Dendritic cell treated with granulocyte-macrophage colony-stimulating factor and Interleukin-4, amounts not matched to agents 40 ng/mL and 50 ng/mL, for 4 days (primary cell): ENCODE data around the gene AOPEP.
"Not testable (repeated sequence)": the region's sequence is repeated elsewhere in the genome, so short reads cannot be mapped to it uniquely, and the experiment has no call there.

ENCODE experiments used
- H3K27ac Mint-ChIP-seq: one replicate; pipeline ENCODE4 v1.8.0; 2022; ENCODE audit warnings: mild to moderate bottlenecking, mixed read lengths
- H3K27me3 Mint-ChIP-seq: one replicate; pipeline ENCODE4 v1.8.0; 2022; ENCODE audit warnings: mild to moderate bottlenecking, mixed read lengths
- H3K36me3 Mint-ChIP-seq: one replicate; pipeline ENCODE4 v1.8.0; 2022; ENCODE audit warnings: low read depth, mixed read lengths
- H3K4me1 Mint-ChIP-seq: one replicate; pipeline ENCODE4 v1.8.0; 2022; ENCODE audit warnings: low read depth, mixed read lengths
- H3K4me3 Mint-ChIP-seq: one replicate; pipeline ENCODE4 v1.8.0; 2022; ENCODE audit warnings: mild to moderate bottlenecking, moderate library complexity, mixed read lengths
- H3K9me3 Mint-ChIP-seq: one replicate; pipeline ENCODE4 v1.8.0; 2022; ENCODE audit warnings: mixed read lengths
- intact Hi-C: fragments of 100-400 bp; cut with micrococcal nuclease; formaldehyde crosslinking; loops from one replicate; pipeline ENCODE4 v1.15.0; 2022

The AOPEP gene

DNA sequence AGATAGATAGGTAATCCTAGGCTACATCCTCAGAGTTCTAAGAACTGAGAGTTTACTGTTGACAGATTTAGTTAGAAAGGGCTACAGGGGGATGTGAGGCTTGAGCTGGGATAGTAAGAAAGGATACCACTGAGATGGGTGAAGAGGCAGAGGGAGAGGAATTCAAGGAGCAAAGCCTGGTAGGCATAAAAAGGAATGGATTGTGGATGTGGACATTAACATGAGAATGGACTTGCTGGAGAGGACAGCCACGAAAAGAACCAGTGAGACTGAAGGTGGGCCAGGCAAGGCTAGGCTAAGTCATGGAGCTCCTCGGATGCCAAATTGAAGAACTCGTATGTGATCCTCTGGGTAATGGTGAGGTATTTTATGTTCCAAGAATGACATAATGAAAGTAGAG is 211.9 kb downstream of the AOPEP start:
- Mint-ChIP-seq H3K27me3 (no peaks in the 10 kb centered on the region), H3K4me3 (no peak overlapping the region), H3K27ac (no peak overlapping the region), H3K9me3 (no peaks in the 10 kb centered on the region), H3K36me3 (peaks cover 13% of the 10 kb centered on the region), H3K4me1 (peaks cover 15% of the 10 kb centered on the region)
- intact Hi-C loops: no loop called here

DNA sequence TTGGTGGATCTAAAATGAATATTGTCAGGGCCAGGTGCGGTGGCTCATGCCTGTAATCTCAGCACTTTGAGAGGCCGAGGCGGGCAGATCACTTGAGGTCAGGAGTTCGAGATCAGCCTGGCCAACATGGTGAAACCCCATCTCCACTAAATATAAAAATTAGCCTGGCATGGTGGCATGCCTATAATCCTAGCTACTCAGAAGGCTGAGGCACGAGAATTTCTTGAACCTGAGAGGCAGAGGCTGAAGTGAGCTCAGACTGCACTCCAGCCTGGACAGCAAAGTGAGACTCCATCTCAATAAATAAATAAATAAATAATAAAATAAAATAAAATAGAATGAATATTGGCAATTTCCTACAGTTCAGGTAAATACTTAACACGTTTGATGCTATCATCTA is 213.8 kb downstream of the AOPEP start:
- H3K4me1 Mint-ChIP-seq: peaks cover 15% of the 10 kb centered on the region
- H3K4me3 Mint-ChIP-seq, H3K9me3 Mint-ChIP-seq, H3K27ac Mint-ChIP-seq, intact Hi-C loops, H3K36me3 Mint-ChIP-seq, H3K27me3 Mint-ChIP-seq: not testable (repeated sequence)

DNA sequence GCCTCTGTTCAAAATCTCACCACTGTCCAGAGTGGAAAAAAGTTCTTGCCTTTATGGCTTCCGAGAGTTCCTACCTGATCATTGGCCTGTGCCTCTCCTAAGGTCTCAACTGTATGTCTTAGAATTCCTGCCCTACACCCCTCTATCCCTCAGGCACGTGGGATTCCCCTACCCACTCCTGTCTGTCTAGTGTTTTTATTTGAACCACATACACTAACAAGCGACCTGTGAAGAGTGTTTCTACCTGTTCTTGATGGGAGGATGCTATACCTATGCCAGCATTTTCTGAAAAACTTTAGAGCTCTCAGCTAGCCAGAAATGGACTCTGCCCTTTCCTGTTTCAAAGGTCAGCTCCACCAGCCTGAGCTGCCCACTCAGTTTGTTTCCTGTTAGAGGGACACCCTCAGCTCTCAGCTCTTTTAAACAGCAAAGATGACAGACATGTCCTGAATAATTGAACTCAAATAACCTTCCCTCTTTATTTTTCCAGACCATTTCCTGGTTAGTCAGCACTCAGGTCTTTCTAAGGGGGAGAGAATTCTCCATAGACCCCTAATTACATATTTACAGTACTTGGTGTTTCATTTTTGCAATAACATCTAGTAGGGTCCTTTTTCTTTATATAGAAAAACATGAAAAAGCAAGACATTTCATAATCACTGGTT is 214.8 kb downstream of the AOPEP start:
- no peaks in the 10 kb centered on the region for H3K27me3 Mint-ChIP-seq
- H3K4me3 Mint-ChIP-seq: no peak overlapping the region
- intact Hi-C loops: no loop called here
- H3K9me3 Mint-ChIP-seq: no peaks in the 10 kb centered on the region
- peaks cover 15% of the 10 kb centered on the region for H3K4me1 Mint-ChIP-seq
- H3K27ac Mint-ChIP-seq: no peak overlapping the region
- peaks cover 7% of the 10 kb centered on the region for H3K36me3 Mint-ChIP-seq

DNA sequence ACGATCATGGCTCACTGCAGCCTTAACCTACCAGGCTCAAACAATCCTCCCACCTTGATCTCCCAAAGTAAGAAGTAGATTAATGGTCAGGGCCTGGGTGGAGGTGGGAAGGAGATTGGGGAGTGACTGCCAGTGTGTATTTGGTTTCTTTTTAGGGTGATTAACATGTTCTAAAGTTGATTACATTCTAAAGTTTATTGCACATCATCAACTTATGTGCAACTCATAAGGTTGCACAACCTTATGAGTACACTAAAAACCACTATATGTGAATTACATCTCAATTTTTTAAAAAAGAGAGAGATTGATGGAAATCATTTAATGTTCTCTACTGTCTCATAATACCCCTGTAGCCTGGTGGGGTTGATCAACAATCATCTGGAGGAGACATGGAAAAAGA is 218.1 kb downstream of the AOPEP start:
- Mint-ChIP-seq H3K9me3 (no peaks in the 10 kb centered on the region), H3K4me3 (no peak overlapping the region), H3K27ac (no peak overlapping the region), H3K36me3 (no peaks in the 10 kb centered on the region), H3K27me3 (no peaks in the 10 kb centered on the region), H3K4me1 (peaks cover 6% of the 10 kb centered on the region)
- intact Hi-C loops: no loop called here

DNA sequence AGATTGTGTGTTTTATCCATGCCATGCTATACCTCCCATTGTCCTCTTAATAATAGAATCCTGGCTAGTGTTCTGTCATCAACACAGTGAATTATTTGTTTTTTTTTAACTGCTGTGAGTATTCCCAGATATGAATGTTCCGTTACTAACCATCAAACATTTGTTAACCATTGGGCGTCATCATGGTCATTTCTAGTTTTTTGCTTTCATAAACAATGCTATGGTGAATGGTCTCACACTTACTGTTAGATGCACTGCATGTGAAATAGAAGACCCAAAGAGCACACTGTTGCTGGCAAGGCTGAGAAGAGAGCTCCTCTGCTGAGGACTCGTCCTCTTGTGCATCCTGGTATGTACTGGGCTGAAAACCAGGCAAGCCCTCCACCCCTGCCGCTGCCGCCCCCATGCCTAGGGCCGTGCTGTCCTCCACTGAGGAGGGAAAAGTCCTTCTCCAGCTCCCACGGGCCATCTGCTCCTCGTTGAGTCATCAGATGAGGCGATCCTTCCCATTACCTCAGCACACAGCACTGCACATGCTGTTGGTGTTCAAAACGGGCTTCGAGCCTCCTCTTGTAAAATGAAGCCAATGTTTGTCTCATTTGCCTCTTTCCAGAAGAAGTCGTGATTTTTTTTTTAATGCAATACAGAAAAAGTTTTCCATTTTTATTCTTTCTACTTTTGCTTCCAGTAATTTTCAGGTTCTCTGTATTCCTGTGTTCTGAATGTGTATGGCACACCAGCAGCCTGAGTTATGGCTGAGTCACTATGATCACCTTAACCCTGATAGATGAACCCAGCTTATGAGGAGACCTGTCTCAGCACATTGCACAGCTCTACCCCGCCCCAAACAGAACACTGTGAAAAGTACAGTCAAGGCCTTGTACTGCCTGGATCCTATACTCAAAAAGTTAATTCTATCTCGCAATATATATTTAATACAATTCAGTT is 219.0 kb downstream of the AOPEP start:
- Mint-ChIP-seq H3K4me3 (no peak overlapping the region), H3K9me3 (no peaks in the 10 kb centered on the region), H3K27me3 (no peaks in the 10 kb centered on the region), H3K36me3 (no peaks in the 10 kb centered on the region), H3K27ac (no peak overlapping the region), H3K4me1 (peaks cover 6% of the 10 kb centered on the region)
- intact Hi-C loops: no loop called here

DNA sequence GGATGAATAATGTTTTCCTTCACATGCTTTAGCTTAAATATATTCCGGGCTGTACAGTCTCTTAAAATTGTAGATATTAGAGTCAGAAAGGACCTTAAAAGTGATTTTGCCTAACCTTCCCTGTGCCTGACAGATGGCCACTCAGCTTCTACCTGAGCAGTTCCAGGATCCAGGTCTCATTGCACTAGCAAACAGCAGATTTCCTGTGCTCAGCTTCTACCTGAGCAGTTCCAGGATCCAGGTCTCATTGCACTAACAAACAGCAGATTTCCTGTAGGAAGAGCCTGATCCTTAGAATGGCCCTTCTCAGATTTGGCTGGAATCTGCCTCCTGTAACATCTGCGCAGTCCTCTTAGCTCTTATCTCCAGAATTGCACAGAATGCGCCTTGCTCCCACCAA is 219.8 kb downstream of the AOPEP start:
- Mint-ChIP-seq H3K4me3 (no peak overlapping the region), H3K36me3 (no peaks in the 10 kb centered on the region), H3K27ac (no peak overlapping the region), H3K9me3 (no peaks in the 10 kb centered on the region), H3K27me3 (no peaks in the 10 kb centered on the region), H3K4me1 (peaks cover 3% of the 10 kb centered on the region)
- intact Hi-C loops: no loop called here

DNA sequence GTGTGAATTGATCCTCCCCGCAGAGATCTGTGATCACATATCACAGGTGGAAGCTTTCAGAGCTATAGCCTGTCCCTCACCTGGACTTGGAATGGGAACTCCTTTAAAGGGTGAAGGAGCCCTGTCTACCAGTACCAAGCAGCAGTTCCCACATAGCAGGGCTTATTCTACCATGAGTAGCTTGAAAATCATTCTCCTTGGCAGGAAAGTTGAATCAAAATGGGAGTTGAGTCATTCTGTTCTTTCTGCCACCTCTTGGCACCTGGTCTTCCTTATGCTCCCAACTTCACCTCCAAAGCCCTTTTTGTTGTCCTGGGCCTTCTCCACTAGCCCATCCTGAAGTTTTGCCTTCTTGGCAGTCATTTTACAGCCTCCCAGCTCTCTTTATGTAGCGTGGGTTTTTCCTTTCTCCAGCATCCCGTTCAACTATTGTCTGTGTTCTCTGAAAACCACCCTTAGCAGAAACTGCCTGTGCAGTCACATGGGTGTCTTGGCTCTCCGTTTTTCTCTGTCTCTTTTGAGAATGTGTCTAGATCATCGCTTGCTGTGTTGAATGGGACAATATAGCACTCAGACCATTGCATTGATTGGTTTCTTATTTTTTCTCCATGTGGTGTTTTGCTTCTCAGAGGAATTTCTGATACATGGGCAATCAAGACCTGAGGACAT is 222.2 kb downstream of the AOPEP start:
- no peaks in the 10 kb centered on the region for H3K9me3 Mint-ChIP-seq
- no peaks in the 10 kb centered on the region for H3K27me3 Mint-ChIP-seq
- no peaks in the 10 kb centered on the region for H3K36me3 Mint-ChIP-seq
- intact Hi-C loops: no loop called here
- H3K27ac Mint-ChIP-seq: no peak overlapping the region
- H3K4me1 Mint-ChIP-seq: peaks cover 5% of the 10 kb centered on the region
- no peak overlapping the region for H3K4me3 Mint-ChIP-seq

DNA sequence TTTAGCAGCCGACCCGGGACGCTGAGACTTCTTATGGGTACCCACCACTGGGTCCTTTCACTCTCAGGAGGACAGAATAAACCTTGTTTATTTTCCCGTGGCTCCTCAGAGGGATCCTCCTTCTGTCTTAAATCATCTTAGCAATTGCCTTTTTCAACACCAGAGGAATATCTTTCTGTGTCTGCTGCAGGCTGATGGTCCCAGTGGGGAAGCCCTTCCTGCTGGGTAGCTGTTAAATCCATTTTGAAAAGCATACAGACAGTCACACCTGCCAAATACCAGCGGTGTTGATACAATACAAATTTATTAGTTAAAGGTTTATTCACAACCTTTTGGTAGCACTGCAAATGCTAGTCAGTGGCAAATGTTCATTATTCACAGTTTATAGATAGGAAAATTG is 222.9 kb downstream of the AOPEP start:
- no peaks in the 10 kb centered on the region for H3K27me3 Mint-ChIP-seq
- no peaks in the 10 kb centered on the region for H3K9me3 Mint-ChIP-seq
- H3K36me3 Mint-ChIP-seq: no peaks in the 10 kb centered on the region
- no peak overlapping the region for H3K4me3 Mint-ChIP-seq
- intact Hi-C loops: no loop called here
- peaks cover 5% of the 10 kb centered on the region for H3K4me1 Mint-ChIP-seq
- no peak overlapping the region for H3K27ac Mint-ChIP-seq

DNA sequence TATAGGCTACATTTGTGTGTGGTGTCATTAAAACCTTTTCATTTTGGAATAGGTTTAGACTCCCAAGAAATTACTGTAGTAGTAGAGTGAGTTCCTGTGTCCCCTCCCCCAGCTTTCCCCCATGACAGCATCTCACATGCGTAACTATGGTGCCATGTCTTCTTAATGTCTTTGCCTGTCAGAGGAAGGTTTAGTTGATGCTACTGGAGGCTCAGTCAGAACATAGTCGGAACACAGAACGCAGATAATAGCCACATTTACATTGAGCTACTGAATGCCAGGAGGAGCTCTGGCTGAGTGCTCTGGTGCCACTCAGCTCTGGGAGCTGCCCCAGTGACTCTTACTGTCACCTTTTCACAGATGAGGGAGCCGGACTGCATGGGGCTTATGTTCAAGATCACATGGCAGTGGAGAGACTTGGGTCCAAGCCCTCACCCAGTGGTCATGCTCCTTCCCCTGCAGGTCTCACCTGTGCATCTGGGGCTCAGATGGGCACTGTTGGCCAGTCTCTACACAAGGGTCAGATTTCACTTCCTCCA is 223.6 kb downstream of the AOPEP start:
- Mint-ChIP-seq H3K27ac (no peak overlapping the region), H3K36me3 (peaks cover under 1% of the 10 kb centered on the region), H3K9me3 (no peaks in the 10 kb centered on the region), H3K27me3 (no peaks in the 10 kb centered on the region), H3K4me3 (no peak overlapping the region), H3K4me1 (peaks cover 5% of the 10 kb centered on the region)
- intact Hi-C loops: no loop called here

DNA sequence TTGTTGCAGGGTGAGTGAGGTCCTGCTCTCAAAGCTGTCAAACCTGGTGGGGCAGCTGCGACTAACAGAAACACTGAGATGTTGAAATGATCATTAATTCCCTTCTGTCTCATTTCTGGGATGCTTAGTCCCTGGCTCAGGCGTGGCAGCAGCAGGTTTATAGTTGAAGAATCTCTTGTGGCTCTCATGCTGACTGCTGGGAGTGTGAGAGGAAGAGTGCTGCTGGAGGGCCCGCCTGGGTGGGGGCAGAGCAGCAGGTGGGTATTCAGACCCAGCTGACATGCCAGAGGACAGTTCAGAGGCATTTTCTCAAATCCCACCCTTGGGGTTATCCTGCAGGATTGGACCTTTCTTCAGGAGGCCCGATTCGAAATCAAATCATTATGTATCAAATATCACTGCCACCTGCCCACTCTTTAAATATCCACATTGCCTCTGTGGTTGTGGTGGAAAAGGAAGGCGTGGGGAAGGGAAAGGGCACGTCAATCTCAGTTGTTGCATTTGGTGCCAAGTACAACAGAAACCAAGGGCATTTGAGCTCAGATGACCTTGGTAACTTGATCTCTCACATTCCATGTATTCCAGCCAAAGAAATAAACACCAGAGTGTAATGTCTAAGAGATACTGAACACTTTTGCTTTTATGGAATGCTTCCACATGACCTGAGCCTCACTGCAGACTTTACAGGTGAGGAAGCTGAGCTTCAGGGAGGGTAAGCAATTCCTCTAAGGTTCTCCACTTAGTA is 224.3 kb downstream of the AOPEP start:
- intact Hi-C loops: no loop called here
- no peak overlapping the region for H3K4me3 Mint-ChIP-seq
- peaks cover 7% of the 10 kb centered on the region for H3K36me3 Mint-ChIP-seq

DNA sequence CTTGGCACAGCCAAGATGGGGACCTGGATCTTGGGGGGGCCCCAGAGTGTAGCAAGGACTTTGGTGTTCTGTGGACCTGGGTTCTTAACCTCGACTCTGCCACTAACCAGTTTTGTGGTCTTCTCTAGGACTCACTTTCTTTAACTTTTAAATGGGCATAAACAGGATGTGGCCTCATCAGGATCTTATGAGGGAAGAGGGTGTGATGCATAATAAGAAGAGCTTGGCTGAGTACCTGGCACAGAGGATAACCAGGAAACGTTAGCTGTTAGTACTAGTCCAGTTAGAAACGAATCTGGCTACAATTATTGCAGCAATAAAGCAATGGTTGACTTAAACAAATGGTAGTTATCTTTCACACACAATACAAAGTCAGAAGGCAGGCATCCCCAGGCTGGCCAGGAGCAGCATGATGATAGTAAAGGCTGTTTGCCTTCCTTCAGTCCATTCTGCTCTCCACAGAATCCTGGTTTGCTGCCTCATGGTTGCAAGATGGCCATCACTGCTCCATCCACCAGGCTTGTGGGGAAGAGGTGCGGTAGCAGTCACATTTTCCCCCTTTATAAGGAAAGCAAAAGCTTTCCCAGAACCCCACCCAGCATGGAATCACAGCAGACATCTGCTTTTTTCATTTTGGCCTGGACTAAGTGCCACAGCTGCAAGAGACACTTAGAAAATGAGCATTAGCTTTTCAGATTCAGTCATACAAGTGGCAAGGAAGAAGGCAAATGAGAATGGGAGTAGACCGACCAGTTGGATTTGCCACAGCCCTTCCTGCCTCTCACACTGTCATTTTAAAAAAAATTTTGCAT is 225.0 kb downstream of the AOPEP start:
- Mint-ChIP-seq H3K27ac (no peak overlapping the region), H3K36me3 (peaks cover 15% of the 10 kb centered on the region), H3K4me3 (no peak overlapping the region), H3K4me1 (peaks cover 5% of the 10 kb centered on the region), H3K9me3 (no peaks in the 10 kb centered on the region), H3K27me3 (no peaks in the 10 kb centered on the region)
- intact Hi-C loops: no loop called here

More for the DNA sequence above, 224.3 kb downstream of the AOPEP start:
- Mint-ChIP-seq H3K9me3 (no peaks in the 10 kb centered on the region), H3K4me1 (peaks cover 5% of the 10 kb centered on the region), H3K27ac (no peak overlapping the region), H3K27me3 (no peaks in the 10 kb centered on the region)

DNA sequence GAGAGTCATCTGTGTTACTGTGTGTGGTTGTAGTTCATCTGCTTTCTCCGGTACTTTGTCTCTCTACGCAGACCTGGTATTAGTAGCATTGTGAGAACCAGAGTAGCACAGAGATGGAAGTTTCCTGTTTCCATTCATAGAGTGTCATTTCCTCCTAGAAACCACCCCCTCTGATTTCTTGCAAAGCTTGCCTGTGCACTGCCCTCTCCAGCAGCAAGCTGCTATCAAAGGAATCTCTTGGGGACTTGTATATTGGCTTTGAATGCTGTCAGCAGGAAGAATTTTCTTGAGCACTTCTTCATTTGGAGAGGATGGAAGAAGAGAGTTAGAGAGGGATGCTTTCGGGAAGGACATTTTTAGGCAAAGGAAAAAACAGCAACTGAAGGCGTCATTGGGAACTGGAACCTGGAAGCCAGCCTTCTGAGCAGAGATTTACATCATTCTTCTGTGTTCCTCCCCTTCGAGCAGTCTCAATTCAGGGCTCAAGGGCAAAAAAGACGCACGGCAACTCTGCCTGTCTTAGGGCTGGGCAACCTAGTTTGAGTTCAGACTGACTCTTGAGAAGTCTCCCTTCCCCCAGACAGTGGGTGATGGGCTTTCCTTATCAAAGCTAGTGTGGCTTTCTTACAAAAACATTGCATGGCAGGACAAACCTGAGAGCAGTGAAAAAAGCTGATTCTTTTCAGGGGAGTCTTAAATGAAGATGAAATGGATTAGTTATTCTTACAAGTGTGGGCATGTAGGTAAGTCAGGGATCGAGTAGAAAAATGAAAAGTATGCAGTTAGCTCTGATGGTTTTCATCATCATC is 226.3 kb downstream of the AOPEP start:
- Mint-ChIP-seq H3K27me3 (no peaks in the 10 kb centered on the region), H3K4me3 (no peak overlapping the region), H3K9me3 (no peaks in the 10 kb centered on the region), H3K36me3 (peaks cover 16% of the 10 kb centered on the region), H3K4me1 (peaks cover 5% of the 10 kb centered on the region), H3K27ac (no peak overlapping the region)
- intact Hi-C loops: no loop called here
